ENCODE measurements around the gene FXYD2. TPM values are rescaled to one million over a fixed set of nuclear protein-coding genes. Genes with fewer than 3 reads are reported as not detected.

Gene FXYD2
- total RNA-seq, 2 donors from 2014 or later = 3.0 TPM

- no peaks in the 10 kb centered on the region for H3K9me3 ChIP-seq (ENCODE audit: control insufficient read depth, low read length)
These were observed 35.6 kb upstream of the FXYD2 start for GRCh38 chr11:117860139-117860538.

GRCh38 chr11:117859488-117860112 lies 35.1 kb upstream of the FXYD2 start:
- peaks cover 6% of the 10 kb centered on the region for H3K4me1 ChIP-seq (ENCODE audit: control insufficient read depth, insufficient read depth, low read length)
- WGBS, 2 experiments (ENCODE audit: insufficient coverage in 1 of 2, insufficient read length in 1 of 2) = 87 to 100% methylated on average over 2 to 9 of the region's 9 CpGs
- H3K27me3 ChIP-seq (ENCODE audit: control insufficient read depth, insufficient read depth, low read length, poor library complexity, severe bottlenecking) = no peaks in the 10 kb centered on the region
- no peaks in the 10 kb centered on the region for H3K27me3 Mint-ChIP-seq (ENCODE audit: insufficient read depth)
- H3K9me3 ChIP-seq (ENCODE audit: control insufficient read depth, low read length) = no peaks in the 10 kb centered on the region
- H3K36me3 ChIP-seq (ENCODE audit: control insufficient read depth, insufficient read depth, low read length) = no peaks in the 10 kb centered on the region
- H3K4me1 Mint-ChIP-seq = peaks cover 3% of the 10 kb centered on the region
- TF ChIP-seq, protein P1, sequence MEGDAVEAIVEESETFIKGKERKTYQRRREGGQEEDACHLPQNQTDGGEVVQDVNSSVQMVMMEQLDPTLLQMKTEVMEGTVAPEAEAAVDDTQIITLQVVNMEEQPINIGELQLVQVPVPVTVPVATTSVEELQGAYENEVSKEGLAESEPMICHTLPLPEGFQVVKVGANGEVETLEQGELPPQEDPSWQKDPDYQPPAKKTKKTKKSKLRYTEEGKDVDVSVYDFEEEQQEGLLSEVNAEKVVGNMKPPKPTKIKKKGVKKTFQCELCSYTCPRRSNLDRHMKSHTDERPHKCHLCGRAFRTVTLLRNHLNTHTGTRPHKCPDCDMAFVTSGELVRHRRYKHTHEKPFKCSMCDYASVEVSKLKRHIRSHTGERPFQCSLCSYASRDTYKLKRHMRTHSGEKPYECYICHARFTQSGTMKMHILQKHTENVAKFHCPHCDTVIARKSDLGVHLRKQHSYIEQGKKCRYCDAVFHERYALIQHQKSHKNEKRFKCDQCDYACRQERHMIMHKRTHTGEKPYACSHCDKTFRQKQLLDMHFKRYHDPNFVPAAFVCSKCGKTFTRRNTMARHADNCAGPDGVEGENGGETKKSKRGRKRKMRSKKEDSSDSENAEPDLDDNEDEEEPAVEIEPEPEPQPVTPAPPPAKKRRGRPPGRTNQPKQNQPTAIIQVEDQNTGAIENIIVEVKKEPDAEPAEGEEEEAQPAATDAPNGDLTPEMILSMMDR (conservative IDR thresholded peaks at IDR 0.05) = no peak
- no peak overlapping the region for H3K4me3 ChIP-seq (ENCODE audit: low read length)
- no peak overlapping the region for H3K9ac ChIP-seq (ENCODE audit: extremely low read depth, low read length, poor library complexity, severe bottlenecking)
- H3K36me3 Mint-ChIP-seq (ENCODE audit: low read depth) = no peaks in the 10 kb centered on the region
- no peak overlapping the region for H3K27ac Mint-ChIP-seq
- H3K27ac ChIP-seq (ENCODE audit: low read depth, low read length) = no peak overlapping the region
- H3K9me3 Mint-ChIP-seq = no peaks in the 10 kb centered on the region
- no peak for DNase-seq
- H3K4me3 Mint-ChIP-seq = no peak overlapping the region

More at GRCh38 chr11:117860139-117860538, 35.6 kb upstream of the FXYD2 start:
- no peak overlapping the region for H3K4me3 ChIP-seq (ENCODE audit: low read length)
- H3K9me3 Mint-ChIP-seq = no peaks in the 10 kb centered on the region
- H3K9ac ChIP-seq (ENCODE audit: extremely low read depth, low read length, poor library complexity, severe bottlenecking) = no peak overlapping the region
- H3K36me3 Mint-ChIP-seq (ENCODE audit: low read depth) = peaks cover 4% of the 10 kb centered on the region
- no peaks in the 10 kb centered on the region for H3K27me3 Mint-ChIP-seq (ENCODE audit: insufficient read depth)
- H3K27ac Mint-ChIP-seq = no peak overlapping the region
- no peak overlapping the region for H3K27ac ChIP-seq (ENCODE audit: low read depth, low read length)
- H3K27me3 ChIP-seq (ENCODE audit: control insufficient read depth, insufficient read depth, low read length, poor library complexity, severe bottlenecking) = no peaks in the 10 kb centered on the region
- TF ChIP-seq, protein P1 (conservative IDR thresholded peaks at IDR 0.05) = no peak
- H3K4me1 Mint-ChIP-seq = peaks cover 3% of the 10 kb centered on the region
- DNase-seq = no peak
- H3K4me1 ChIP-seq (ENCODE audit: control insufficient read depth, insufficient read depth, low read length) = peaks cover 4% of the 10 kb centered on the region
- H3K36me3 ChIP-seq (ENCODE audit: control insufficient read depth, insufficient read depth, low read length) = no peaks in the 10 kb centered on the region
- H3K4me3 Mint-ChIP-seq = no peak overlapping the region
- WGBS, 2 experiments (ENCODE audit: insufficient coverage in 1 of 2, insufficient read length in 1 of 2) = 80 to 89% methylated on average over 5 to 6 of the region's 6 CpGs

- 89% methylated on average over 4 to 10 of the region's 10 CpGs for WGBS, 2 experiments (ENCODE audit: insufficient coverage in 1 of 2, insufficient read length in 1 of 2)
- peak; percentile 27 for DNase-seq
- peaks cover 6% of the 10 kb centered on the region for H3K4me1 ChIP-seq (ENCODE audit: control insufficient read depth, insufficient read depth, low read length)
- H3K9me3 Mint-ChIP-seq = no peaks in the 10 kb centered on the region
- H3K9me3 ChIP-seq (ENCODE audit: control insufficient read depth, low read length) = no peaks in the 10 kb centered on the region
- H3K9ac ChIP-seq (ENCODE audit: extremely low read depth, low read length, poor library complexity, severe bottlenecking) = no peak overlapping the region
- no peak overlapping the region for H3K27ac Mint-ChIP-seq
- H3K27me3 ChIP-seq (ENCODE audit: control insufficient read depth, insufficient read depth, low read length, poor library complexity, severe bottlenecking) = no peaks in the 10 kb centered on the region
- H3K27ac ChIP-seq (ENCODE audit: low read depth, low read length) = no peak overlapping the region
- H3K4me3 Mint-ChIP-seq = no peak overlapping the region
- H3K36me3 ChIP-seq (ENCODE audit: control insufficient read depth, insufficient read depth, low read length) = no peaks in the 10 kb centered on the region
- no peaks in the 10 kb centered on the region for H3K36me3 Mint-ChIP-seq (ENCODE audit: low read depth)
- peaks cover 3% of the 10 kb centered on the region for H3K4me1 Mint-ChIP-seq
- H3K27me3 Mint-ChIP-seq (ENCODE audit: insufficient read depth) = no peaks in the 10 kb centered on the region
- TF ChIP-seq, protein P1 (conservative IDR thresholded peaks at IDR 0.05) = no peak
- no peak overlapping the region for H3K4me3 ChIP-seq (ENCODE audit: low read length)
These were observed 34.5 kb upstream of the FXYD2 start for GRCh38 chr11:117859061-117859460.
